ENCODE data around the gene HMCES.

DNA sequence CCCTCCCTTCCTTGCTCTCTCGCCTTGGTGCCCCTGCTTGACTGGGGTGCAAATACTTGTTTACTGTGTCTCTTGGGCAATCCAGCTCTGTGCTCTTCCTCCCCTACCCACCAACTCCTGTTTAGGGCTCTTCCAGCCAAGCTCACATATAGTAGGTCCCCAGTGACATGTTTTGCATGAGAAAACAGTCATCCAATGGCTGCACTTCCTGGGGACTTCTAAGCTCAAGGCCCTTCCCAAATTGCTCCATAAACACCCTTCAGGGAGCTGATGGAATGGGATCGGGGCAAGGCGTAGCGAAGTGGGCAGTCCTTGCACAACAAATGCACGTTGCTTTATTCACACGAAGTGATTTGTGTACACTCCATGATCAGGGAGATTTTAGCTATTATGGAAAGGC is 38.7 kb upstream of the HMCES start:
- TF ChIP-seq, protein P1, sequence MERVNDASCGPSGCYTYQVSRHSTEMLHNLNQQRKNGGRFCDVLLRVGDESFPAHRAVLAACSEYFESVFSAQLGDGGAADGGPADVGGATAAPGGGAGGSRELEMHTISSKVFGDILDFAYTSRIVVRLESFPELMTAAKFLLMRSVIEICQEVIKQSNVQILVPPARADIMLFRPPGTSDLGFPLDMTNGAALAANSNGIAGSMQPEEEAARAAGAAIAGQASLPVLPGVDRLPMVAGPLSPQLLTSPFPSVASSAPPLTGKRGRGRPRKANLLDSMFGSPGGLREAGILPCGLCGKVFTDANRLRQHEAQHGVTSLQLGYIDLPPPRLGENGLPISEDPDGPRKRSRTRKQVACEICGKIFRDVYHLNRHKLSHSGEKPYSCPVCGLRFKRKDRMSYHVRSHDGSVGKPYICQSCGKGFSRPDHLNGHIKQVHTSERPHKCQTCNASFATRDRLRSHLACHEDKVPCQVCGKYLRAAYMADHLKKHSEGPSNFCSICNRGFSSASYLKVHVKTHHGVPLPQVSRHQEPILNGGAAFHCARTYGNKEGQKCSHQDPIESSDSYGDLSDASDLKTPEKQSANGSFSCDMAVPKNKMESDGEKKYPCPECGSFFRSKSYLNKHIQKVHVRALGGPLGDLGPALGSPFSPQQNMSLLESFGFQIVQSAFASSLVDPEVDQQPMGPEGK (CRISPR knock-in tag; IDR thresholded peaks at IDR 0.05; ENCODE audit: borderline replicate concordance): no peak
- TF ChIP-seq POU6F1 (CRISPR knock-in tag; IDR thresholded peaks at IDR 0.05; ENCODE audit: borderline replicate concordance, low read depth) (no peak), TCF4 (CRISPR knock-in tag; IDR thresholded peaks at IDR 0.05; ENCODE audit: borderline replicate concordance) (no peak), TOX (CRISPR knock-in tag; IDR thresholded peaks at IDR 0.05; ENCODE audit: borderline replicate concordance) (no peak), ZNF8 (CRISPR knock-in tag; IDR thresholded peaks at IDR 0.05) (no peak), SNAI2 (CRISPR knock-in tag; IDR thresholded peaks at IDR 0.05) (no peak), PPARA (CRISPR knock-in tag; IDR thresholded peaks at IDR 0.05; ENCODE audit: borderline replicate concordance) (no peak), RARB (CRISPR knock-in tag; IDR thresholded peaks at IDR 0.05) (no peak)
- TF ChIP-seq, protein P2, sequence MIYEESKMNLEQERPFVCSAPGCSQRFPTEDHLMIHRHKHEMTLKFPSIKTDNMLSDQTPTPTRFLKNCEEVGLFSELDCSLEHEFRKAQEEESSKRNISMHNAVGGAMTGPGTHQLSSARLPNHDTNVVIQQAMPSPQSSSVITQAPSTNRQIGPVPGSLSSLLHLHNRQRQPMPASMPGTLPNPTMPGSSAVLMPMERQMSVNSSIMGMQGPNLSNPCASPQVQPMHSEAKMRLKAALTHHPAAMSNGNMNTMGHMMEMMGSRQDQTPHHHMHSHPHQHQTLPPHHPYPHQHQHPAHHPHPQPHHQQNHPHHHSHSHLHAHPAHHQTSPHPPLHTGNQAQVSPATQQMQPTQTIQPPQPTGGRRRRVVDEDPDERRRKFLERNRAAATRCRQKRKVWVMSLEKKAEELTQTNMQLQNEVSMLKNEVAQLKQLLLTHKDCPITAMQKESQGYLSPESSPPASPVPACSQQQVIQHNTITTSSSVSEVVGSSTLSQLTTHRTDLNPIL (CRISPR knock-in tag; IDR thresholded peaks at IDR 0.05; ENCODE audit: low read depth): no peak

Measured in SK-N-SH treated with all-trans-retinoic acid at 6 μM for 48 hours (cell line).